Left cardiac atrium (tissue), 4 donors: ENCODE data around the gene APP. TPM values are rescaled to one million over a fixed set of nuclear protein-coding genes. Genes with fewer than 3 reads are reported as not detected.
A peak's percentile ranks its signal among the peaks of the same experiment; 100 is the strongest.

Experiments
- ATAC-seq, 2 donors: fragments of 200-7000 bp; cut with Tn5 transposase; one replicate each; pipeline ENCODE4 v1.9.1; 2020; ENCODE audit warnings: mild to moderate bottlenecking in 2 of 2, moderate library complexity in 2 of 2
- DNase-seq: peaks from one replicate; pipeline ENCODE4 v3.0.0-alpha.2; 2020
- intact Hi-C, 2 donors: fragments of 100-400 bp; cut with DNase I; formaldehyde crosslinking; loops; one replicate each; pipeline versions ENCODE4 v1.14.1 to v1.15.1; 2022 to 2023
- total RNA-seq, 2 donors: library from RNA; stranded (reverse); fragmentation: NEBNext Ultra II Directional; extraction: Animal tissue kit (Norgen Biotek cat#: 25700); gene quantifications; one replicate each; pipeline ENCODE4 v1.2.1, GENCODE V29; 2021
- donor health status: DM: no; HTN: yes; CAD: no.
- donor health status: DM: no; HTN: yes; CAD: no; lungs with severe emphysema.
- donor health status: DM: yes; HTN: yes; CAD: no.
- donor health status: Dilated cardiomyopathy.

The APP gene
- total RNA-seq, 2 donors from 2014 or later, result 385 to 445 TPM

- intact Hi-C loops, result loop anchor here in 1 of 2 donors (10.0 kb wide), 1 partner anchor 94 kb away; no protein-coding TSS in a partner anchor
- no peak for DNase-seq
These were observed 2.2 kb downstream of the APP start for GRCh38 chr21:26168371-26168770.

GRCh38 chr21:26167593-26167992 is 3.0 kb downstream of the APP start:
- ATAC-seq, result no peak
- intact Hi-C loops, result loop anchor here in 1 of 2 donors (10.0 kb wide), 1 partner anchor 93 kb away; no protein-coding TSS in a partner anchor
- no peak for DNase-seq

More at GRCh38 chr21:26168371-26168770, 2.2 kb downstream of the APP start:
- no peak for ATAC-seq

GRCh38 chr21:26165331-26165730 is 5.2 kb downstream of the APP start:
- DNase-seq, result no peak
- no peak for ATAC-seq
- intact Hi-C loops, result loop anchor here in 1 of 2 donors (10.0 kb wide), 1 partner anchor 91 kb away; no protein-coding TSS in a partner anchor

GRCh38 chr21:26164311-26164710 is 6.3 kb downstream of the APP start:
- intact Hi-C loops, result loop anchor here in 1 of 2 donors (10.0 kb wide), 1 partner anchor 90 kb away; no protein-coding TSS in a partner anchor
- ATAC-seq (no peak), DNase-seq (no peak)

DNA sequence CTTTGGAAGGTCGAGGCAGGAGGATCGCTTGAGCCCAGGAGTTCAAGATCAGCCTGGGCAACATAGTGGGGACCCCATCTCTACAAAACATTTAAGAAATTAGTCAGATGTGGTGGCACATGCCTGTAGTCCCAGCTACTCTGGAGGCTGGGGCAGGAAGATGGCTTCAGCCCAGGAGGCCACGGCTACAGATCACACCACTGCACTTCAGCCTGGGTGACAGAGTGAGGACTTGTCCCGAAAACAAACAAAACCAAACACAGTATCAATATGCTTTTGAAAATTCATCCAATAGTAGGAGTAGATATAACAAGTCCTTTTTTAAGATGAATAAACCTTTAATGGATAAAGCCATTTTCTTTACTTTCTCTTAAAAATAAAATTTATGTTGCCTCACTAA is 8.5 kb downstream of the APP start:
- intact Hi-C loops, result loop anchor here in 1 of 2 donors (10.0 kb wide), 1 partner anchor 87 kb away; no protein-coding TSS in a partner anchor
- DNase-seq, result no peak
- no peak for ATAC-seq

- no peak for DNase-seq
- no peak for ATAC-seq
- intact Hi-C loops, result loop anchor here in 1 of 2 donors (10.0 kb wide), 1 partner anchor 85 kb away; no protein-coding TSS in a partner anchor
These were observed 10.7 kb downstream of the APP start for GRCh38 chr21:26159869-26160268.

GRCh38 chr21:26157801-26158200 is 12.8 kb downstream of the APP start:
- intact Hi-C loops, result no loop called here
- ATAC-seq (no peak), DNase-seq (no peak)

- no peak for DNase-seq
- intact Hi-C loops, result no loop called here
- ATAC-seq, result no peak
These were observed 15.8 kb downstream of the APP start for GRCh38 chr21:26154753-26155152.

DNA sequence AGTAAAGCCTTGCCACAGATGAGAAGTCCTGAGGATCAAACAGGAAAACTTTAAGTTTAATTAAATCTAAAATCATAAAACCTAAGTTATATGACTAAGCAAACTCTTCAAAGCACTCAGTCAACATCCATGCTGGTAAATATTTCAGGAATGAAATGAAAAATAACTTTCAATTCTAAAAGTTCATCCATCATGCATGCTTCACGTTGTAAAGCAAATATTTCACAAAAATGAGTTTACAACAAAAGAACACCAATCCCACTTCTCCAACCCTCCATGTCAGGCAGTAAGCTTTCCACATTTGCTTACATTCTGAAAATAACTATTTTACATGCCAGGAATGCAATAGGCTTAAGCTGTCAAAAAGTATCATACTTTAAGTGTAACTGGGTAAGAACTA is 16.8 kb downstream of the APP start:
- intact Hi-C loops, result no loop called here
- DNase-seq, result no peak
- no peak for ATAC-seq

GRCh38 chr21:26148840-26149354 is 21.7 kb downstream of the APP start:
- ATAC-seq, result peak; percentile 27 to 55
- intact Hi-C loops, result no loop called here
- no peak for DNase-seq

DNA sequence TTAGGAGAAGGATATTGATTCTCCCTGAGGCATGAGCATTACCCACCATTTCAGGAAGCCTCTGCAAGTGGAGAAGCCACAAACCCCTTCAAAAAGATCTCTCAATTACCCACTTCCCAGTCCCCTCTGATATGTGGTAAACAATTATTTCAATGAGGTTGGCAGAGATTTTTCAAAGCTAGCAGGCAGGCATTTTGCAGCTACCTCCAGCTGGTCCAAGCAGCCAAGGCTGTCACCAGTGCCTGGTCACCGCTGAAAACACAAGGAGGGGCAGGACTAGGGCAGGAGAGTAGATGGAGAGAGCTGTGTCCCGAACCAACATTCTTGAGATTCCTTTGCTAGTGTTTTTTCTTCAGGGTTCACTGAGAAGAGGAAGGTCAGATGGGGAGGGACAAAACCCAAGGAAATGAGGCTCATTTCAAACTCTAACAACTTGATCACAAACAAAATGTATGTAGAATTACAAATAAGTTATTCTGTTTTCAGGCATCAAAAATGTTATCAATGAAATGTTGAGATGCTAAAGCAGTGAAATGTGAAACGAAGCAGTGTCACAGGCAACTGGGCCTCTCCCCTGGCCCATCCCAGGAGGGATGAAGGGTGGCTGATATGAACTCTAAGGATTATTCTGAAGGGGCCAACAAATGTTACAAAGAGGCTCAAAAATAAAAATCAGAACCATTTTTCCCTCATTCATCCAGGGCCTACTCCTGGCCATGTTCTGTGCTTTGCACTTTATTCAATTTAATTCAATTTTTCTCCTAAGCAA is 22.3 kb downstream of the APP start:
- intact Hi-C loops, result no loop called here
- no peak for DNase-seq
- peak; percentile 72 to 85 for ATAC-seq

- DNase-seq (no peak), ATAC-seq (no peak)
- intact Hi-C loops, result no loop called here
These were observed 23.0 kb downstream of the APP start for GRCh38 chr21:26147535-26147934.

DNA sequence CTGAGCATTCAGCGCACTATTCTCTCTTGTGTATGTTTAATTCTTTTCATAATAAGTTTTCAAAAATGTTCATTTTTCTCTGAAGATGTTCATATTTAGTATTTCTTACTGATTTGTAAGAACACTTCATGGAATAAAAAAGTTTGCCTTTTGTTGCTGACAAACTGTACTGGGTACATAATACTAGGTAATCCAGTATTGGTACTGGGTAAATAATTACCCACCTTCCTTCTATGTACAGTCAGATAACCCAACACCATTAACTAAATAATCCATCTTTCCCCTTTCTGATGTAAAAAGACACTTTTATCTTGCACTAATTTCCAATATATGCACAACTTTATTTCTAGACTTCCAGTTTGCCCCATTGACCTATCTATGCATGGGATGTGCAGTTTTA is 23.9 kb downstream of the APP start:
- intact Hi-C loops, result no loop called here
- ATAC-seq, result no peak
- no peak for DNase-seq

DNA sequence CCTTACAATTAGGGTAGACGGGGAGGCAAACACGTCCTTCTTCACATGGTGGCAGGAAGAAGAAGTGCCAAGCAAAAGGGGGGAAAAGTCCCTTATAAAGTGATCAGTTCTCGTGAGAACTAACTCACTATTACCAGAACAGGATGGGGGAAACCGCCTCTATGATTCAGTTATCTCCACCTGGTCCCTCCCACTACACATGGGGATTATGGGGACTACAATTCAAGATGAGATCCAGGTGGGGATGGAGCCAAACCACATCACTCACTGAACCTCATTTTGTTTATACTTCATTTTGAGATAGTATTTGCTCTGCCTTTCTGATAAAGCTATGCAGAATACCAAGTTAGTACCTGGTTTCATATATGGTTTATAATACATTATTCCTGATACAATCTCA is 26.5 kb downstream of the APP start:
- no peak for ATAC-seq
- DNase-seq, result no peak
- intact Hi-C loops, result no loop called here

- DNase-seq (no peak), ATAC-seq (no peak)
- intact Hi-C loops, result no loop called here
These were observed 28.2 kb downstream of the APP start for GRCh38 chr21:26142363-26142762.

GRCh38 chr21:26140926-26141325 is 29.6 kb downstream of the APP start:
- DNase-seq (no peak), ATAC-seq (no peak)
- intact Hi-C loops, result no loop called here

- intact Hi-C loops, result no loop called here
- DNase-seq (peak; percentile 69), ATAC-seq (peak; percentile 79 to 98)
These were observed 30.4 kb downstream of the APP start for GRCh38 chr21:26140164-26140579.

DNA sequence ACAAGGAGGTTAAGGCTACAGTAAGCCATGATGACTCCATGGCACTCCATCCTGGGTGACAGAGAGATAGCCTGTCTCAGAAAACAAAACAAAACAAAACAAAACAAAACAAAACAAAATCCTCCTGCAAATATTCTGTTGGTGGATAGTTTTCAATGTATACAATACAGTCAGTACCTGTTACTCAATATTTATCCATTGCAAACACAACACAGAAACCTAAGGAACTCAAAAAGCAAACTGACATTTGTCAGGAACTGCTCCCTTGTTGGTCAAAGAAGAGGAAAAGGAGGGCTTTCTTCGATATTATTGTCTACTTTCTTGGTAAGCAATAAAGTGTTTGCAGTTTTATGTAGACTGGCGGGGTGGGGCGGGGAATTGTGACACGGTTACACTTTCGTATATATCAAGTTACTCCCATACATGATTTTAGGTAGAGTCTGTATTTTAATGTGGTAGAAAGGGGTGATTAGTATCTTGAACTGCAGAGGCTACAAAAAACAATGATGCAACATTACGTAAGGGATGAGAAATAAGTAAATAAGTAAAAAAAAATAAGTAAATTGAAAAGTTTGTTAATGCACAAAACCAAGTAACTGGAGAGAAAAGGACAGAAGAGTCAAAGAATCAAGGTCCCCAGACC is 31.8 kb downstream of the APP start:
- DNase-seq (no peak), ATAC-seq (no peak)
- intact Hi-C loops, result no loop called here

DNA sequence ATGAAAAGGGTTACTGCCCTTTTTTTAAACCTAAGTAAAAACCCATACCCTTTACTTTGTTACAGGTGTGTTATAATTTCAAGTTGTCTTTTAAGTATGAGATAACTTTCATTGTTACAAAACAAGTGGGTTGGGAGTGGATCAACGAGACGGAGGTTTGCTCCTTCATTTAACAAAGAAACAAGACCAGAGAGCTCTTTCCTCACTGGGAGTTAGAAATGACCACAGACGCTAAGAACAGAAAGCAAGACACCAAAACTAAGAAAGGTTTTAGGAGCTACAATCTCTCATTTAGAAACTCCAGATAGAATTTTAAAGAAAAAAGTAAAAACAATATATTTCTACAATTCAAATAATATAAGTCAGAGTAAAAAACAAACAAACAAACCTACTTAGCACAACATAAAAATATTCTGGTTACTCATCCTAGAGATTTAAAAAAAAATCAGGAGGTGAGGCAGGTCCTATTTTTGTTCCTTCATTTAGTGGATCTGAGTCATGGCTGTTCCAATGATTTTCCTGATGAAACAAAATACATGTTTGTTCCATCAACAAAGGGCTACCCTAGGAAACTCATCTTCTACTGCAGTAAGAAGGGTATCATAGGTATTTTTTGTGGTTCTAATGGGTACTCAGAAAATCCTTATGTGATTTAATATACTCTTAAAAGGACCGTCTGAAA is 33.0 kb downstream of the APP start:
- no peak for DNase-seq
- no peak for ATAC-seq
- intact Hi-C loops, result no loop called here

GRCh38 chr21:26136671-26137070 is 33.9 kb downstream of the APP start:
- ATAC-seq (no peak), DNase-seq (no peak)
- intact Hi-C loops, result no loop called here
